ENCODE results near the gene NUMBL.

DNA sequence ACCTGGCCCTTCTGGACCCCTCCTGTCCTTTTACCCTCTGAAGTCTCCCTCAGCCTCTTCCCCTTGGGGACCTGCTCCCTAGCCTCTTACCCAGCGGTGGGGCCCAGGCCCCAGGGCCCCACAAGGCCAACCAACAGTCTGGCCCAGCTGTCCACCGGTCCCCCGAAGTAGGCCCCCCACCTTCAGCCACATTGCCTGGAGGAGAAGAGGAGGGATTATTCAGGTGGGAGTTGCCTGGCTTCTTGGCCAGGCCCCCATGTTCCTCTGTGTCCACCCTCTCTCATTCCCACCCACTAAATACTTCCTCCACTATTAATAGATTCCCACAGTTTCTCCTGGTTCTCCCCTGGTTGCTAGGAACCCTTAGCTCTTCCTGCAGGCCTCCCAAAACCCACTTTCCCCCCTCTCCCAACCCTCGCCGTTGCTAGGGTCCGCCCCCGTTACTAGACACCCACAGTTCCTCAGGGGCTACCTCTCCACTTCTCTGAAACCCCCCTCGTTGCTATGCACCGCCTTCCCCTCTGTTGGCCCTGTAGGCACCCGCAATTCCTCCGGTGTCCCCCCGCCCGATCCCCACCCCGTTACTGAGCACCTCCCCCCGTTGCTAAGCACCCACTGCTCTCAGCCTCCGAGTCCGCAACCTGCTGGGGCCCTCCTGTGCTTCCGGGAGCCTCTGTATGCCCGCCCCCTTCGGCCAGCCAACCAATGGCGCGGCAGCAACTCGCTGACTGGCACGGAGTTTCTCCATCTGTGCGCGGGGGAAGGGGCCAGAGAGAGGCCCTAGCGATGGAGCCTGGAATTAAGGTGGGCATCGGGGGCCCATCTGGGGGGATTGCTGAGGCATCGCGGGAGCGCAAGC is 24.2 kb upstream of the NUMBL start:
- TF ChIP-seq EZH2phosphoT487 (IDR thresholded peaks at IDR 0.05; ENCODE audit: borderline replicate concordance, low read length) (no peak), EZH2 (IDR thresholded peaks at IDR 0.05; ENCODE audit: low read length, unreplicated experiment) (no peak)
- TF ChIP-seq, protein P1, sequence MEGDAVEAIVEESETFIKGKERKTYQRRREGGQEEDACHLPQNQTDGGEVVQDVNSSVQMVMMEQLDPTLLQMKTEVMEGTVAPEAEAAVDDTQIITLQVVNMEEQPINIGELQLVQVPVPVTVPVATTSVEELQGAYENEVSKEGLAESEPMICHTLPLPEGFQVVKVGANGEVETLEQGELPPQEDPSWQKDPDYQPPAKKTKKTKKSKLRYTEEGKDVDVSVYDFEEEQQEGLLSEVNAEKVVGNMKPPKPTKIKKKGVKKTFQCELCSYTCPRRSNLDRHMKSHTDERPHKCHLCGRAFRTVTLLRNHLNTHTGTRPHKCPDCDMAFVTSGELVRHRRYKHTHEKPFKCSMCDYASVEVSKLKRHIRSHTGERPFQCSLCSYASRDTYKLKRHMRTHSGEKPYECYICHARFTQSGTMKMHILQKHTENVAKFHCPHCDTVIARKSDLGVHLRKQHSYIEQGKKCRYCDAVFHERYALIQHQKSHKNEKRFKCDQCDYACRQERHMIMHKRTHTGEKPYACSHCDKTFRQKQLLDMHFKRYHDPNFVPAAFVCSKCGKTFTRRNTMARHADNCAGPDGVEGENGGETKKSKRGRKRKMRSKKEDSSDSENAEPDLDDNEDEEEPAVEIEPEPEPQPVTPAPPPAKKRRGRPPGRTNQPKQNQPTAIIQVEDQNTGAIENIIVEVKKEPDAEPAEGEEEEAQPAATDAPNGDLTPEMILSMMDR (conservative IDR thresholded peaks at IDR 0.05; ENCODE audit: low read depth, low read length): no peak

Measured in PC-3 (cell line).